Measurements from ENCODE around the gene SLFN14.

GRCh38 chr17:35578929-35579432 is 18.4 kb upstream of the SLFN14 start:
- no peak for TF ChIP-seq CTCF (conservative IDR thresholded peaks at IDR 0.05)
- TF ChIP-seq ZFX (IDR thresholded peaks at IDR 0.05) = peak; percentile 3; the same call in 1 of the 2 replicates

Data from C4-2B (cell line).